Measurements from ENCODE around the gene SLC9A6. TPM values are rescaled to one million over a fixed set of nuclear protein-coding genes. Genes with fewer than 3 reads are reported as not detected.
A peak's percentile ranks its signal among the peaks of the same experiment; 100 is the strongest.

Gene SLC9A6
- total RNA-seq, 1 donor from 2014 or later, result 16.7 TPM

GRCh38 chrX:135981010-135981409, 4.2 kb upstream of the SLC9A6 start:
- ChIA-PET CTCF (no interaction called here), POLR2A (no interaction called here)
- TF ChIP-seq, protein P1, sequence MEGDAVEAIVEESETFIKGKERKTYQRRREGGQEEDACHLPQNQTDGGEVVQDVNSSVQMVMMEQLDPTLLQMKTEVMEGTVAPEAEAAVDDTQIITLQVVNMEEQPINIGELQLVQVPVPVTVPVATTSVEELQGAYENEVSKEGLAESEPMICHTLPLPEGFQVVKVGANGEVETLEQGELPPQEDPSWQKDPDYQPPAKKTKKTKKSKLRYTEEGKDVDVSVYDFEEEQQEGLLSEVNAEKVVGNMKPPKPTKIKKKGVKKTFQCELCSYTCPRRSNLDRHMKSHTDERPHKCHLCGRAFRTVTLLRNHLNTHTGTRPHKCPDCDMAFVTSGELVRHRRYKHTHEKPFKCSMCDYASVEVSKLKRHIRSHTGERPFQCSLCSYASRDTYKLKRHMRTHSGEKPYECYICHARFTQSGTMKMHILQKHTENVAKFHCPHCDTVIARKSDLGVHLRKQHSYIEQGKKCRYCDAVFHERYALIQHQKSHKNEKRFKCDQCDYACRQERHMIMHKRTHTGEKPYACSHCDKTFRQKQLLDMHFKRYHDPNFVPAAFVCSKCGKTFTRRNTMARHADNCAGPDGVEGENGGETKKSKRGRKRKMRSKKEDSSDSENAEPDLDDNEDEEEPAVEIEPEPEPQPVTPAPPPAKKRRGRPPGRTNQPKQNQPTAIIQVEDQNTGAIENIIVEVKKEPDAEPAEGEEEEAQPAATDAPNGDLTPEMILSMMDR (IDR thresholded peaks at IDR 0.05), result no peak
- Mint-ChIP-seq H3K36me3 (ENCODE audit: low read depth) (peaks cover 3% of the 10 kb centered on the region), H3K9me3 (no peaks in the 10 kb centered on the region), H3K27me3 (no peaks in the 10 kb centered on the region), H3K27ac (no peak overlapping the region), H3K4me1 (peaks cover 29% of the 10 kb centered on the region), H3K4me3 (no peak overlapping the region)
- ATAC-seq (ENCODE audit: low read depth), result no peak
- DNase-seq, result no peak
- intact Hi-C loops (cut with micrococcal nuclease), result no loop called here

DNA sequence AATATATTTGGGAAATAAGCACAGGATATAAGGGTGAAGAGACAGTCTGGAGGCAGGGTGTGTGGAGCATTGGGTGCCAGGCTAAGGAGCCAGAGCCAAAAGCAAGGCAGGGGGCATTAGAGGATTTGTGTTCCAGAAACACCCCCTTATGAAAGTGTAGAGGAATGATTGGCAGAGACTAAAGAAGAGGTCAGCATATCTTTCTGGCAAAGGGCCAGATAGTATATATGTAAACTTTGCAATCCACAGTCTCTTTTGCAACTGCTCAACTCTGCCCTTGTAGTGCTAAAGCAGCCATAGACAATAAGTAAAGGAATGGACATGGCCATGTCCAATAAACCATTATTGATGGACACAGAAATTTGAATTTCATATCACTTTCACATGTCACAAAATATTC, 3.6 kb upstream of the SLC9A6 start:
- Mint-ChIP-seq H3K27me3 (no peaks in the 10 kb centered on the region), H3K27ac (no peak overlapping the region), H3K4me3 (no peak overlapping the region), H3K4me1 (peaks cover 34% of the 10 kb centered on the region), H3K9me3 (no peaks in the 10 kb centered on the region), H3K36me3 (ENCODE audit: low read depth) (peaks cover 3% of the 10 kb centered on the region)
- TF ChIP-seq, protein P1 (IDR thresholded peaks at IDR 0.05), result no peak
- DNase-seq (no peak), ATAC-seq (ENCODE audit: low read depth) (no peak)
- ChIA-PET POLR2A (no interaction called here), CTCF (no interaction called here)
- intact Hi-C loops (cut with micrococcal nuclease), result no loop called here

- no peaks in the 10 kb centered on the region for H3K27me3 Mint-ChIP-seq
- ATAC-seq (ENCODE audit: low read depth) (no peak), DNase-seq (no peak)
- peaks cover 39% of the 10 kb centered on the region for H3K4me1 Mint-ChIP-seq
- POLR2A ChIA-PET, result no interaction called here
- H3K36me3 Mint-ChIP-seq (ENCODE audit: low read depth), result peaks cover 3% of the 10 kb centered on the region
- CTCF ChIA-PET, result no interaction called here
- peak overlapping the region; percentile 91 for H3K4me3 Mint-ChIP-seq
- intact Hi-C loops (cut with micrococcal nuclease), result no loop called here
- TF ChIP-seq, protein P1 (IDR thresholded peaks at IDR 0.05), result no peak
- H3K27ac Mint-ChIP-seq, result peak overlapping the region; percentile 84
- H3K9me3 Mint-ChIP-seq, result no peaks in the 10 kb centered on the region
These were observed 2.4 kb upstream of the SLC9A6 start for GRCh38 chrX:135982860-135983259.

DNA sequence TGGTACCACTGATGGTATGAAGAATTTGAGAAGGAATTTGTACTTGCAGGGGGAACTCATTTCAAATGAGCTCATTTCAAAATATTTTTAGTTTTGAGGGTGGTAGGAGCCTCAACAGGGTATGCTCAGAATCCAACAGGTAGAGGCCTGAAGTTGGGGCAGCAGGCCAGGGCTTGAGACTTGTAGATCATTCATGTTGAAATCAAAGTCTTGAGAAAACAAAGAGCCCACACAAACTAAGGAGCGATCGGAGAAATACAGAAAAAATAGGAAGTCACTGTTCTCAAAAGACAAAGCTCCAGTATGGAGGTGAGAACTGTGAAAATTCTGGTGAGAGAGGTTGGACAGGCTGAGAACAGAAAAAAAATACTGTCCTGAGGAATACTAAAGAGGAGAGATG, 979 bp upstream of the SLC9A6 start:
- TF ChIP-seq, protein P1 (IDR thresholded peaks at IDR 0.05), result no peak
- Mint-ChIP-seq H3K36me3 (ENCODE audit: low read depth) (peaks cover 3% of the 10 kb centered on the region), H3K9me3 (no peaks in the 10 kb centered on the region), H3K4me3 (peak overlapping the region; percentile 91), H3K27ac (peak overlapping the region; percentile 84), H3K4me1 (peaks cover 42% of the 10 kb centered on the region), H3K27me3 (no peaks in the 10 kb centered on the region)
- intact Hi-C loops (cut with micrococcal nuclease), result loop anchor here (2.0 kb wide), 1 partner anchor 513 kb away; the partner anchor contains the start of gene HTATSF1
- ATAC-seq (ENCODE audit: low read depth) (no peak), DNase-seq (no peak)
- POLR2A ChIA-PET, result interaction anchor here (0.6 to 2.4 kb wide), 2 partner anchors 10 to 992 kb away, joined by 5 to 14 read pairs; partner anchors contain the start of gene MMGT1
- CTCF ChIA-PET, result interaction anchor here (1.5 kb wide), 1 partner anchor 11 kb away, joined by 3 read pairs; the partner anchor contains the start of gene MMGT1

- Mint-ChIP-seq H3K4me1 (peaks cover 43% of the 10 kb centered on the region), H3K27me3 (no peaks in the 10 kb centered on the region), H3K36me3 (ENCODE audit: low read depth) (peaks cover 3% of the 10 kb centered on the region), H3K9me3 (no peaks in the 10 kb centered on the region), H3K4me3 (peak overlapping the region; percentile 91), H3K27ac (peak overlapping the region; percentile 84)
- intact Hi-C loops (cut with micrococcal nuclease), result loop anchor here (1.0 to 2.0 kb wide), 3 partner anchors 10 to 512 kb away; partner anchors contain the start of gene HTATSF1
- POLR2A ChIA-PET, result interaction anchor here (0.7 to 2.4 kb wide), 2 partner anchors 10 to 894 kb away, joined by 3 to 14 read pairs; partner anchors contain the start of gene MMGT1
- CTCF ChIA-PET, result interaction anchor here (0.8 to 1.5 kb wide), 2 partner anchors 10 to 11 kb away, joined by 3 read pairs; partner anchors contain the start of gene MMGT1
- TF ChIP-seq, protein P1 (IDR thresholded peaks at IDR 0.05), result no peak
- ATAC-seq (ENCODE audit: low read depth) (no peak), DNase-seq (no peak)
These were observed 461 bp upstream of the SLC9A6 start for GRCh38 chrX:135984791-135985156.

All from activated B cell treated with CpG ODN at 0.5 μM for 24 hours (primary cell).